Uterus (tissue), 2 donors: ENCODE data around the gene LYPD6.

ENCODE experiments used
- CTCF ChIP-seq, 4 experiments: fragments of 200-600 bp in 2 of 4; fragments of 450-650 bp in 2 of 4; sonication (generic) in 2 of 4; IDR thresholded peaks; one replicate each; pipeline ENCODE4 v1.5.1; 2016 to 2019; ENCODE audit warnings: antibody characterized with exemption in 4 of 4, mild to moderate bottlenecking in 2 of 4, moderate library complexity in 1 of 4
- POLR2A ChIP-seq, 2 donors: fragments of 450-650 bp; IDR thresholded peaks; one replicate each; pipeline ENCODE4 v1.6.1; 2016; ENCODE audit warnings: antibody characterized with exemption in 2 of 2, mild to moderate bottlenecking in 1 of 2, moderate library complexity in 1 of 2

DNA sequence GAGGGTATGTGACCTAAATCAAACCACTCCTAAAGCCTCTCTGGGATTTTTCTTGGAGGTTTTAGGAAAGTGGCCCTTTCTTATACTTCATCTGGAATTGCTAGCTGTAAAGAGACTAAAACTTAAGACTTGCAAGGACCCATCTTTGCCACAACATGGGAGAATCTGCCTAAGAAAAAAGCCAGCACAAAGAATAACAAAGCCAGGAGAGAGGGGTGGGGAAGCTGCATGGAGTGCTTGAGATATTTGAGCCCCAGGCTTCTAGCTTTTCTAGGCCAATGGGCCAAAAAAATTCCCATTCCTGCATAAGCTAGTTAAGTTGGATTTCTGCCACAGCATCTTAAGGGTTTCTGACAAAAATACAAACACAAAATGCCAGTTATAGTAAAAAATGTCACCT, 38.5 kb upstream of the LYPD6 start:
- no peak for TF ChIP-seq CTCF (IDR thresholded peaks at IDR 0.05)
- no peak for TF ChIP-seq POLR2A (IDR thresholded peaks at IDR 0.05)
